Trophoblast cell (in vitro differentiated cells and primary cell): ENCODE measurements around the gene COPG1.

Source experiments
- DNase-seq, 2 donors: peaks; one replicate each; pipeline ENCODE4 v3.0.0-alpha.2; 2016
- H2AFZ ChIP-seq: 2 replicates; pipeline ENCODE4 v1.6.1; 2013; ENCODE audit warnings: low read length, moderate library complexity, mild to moderate bottlenecking; ENCODE audit not compliant: insufficient read depth, poor library complexity
- H2AK5ac ChIP-seq: 2 replicates; pipeline ENCODE4 v1.6.1; 2013; ENCODE audit warnings: mild to moderate bottlenecking, low read length
- H2BK120ac ChIP-seq: 2 replicates; pipeline ENCODE4 v1.6.1; 2013; ENCODE audit warnings: low read length, mild to moderate bottlenecking, moderate library complexity; ENCODE audit not compliant: insufficient read depth, poor library complexity
- H2BK12ac ChIP-seq: 2 replicates; pipeline ENCODE4 v1.6.1; 2013; ENCODE audit warnings: mild to moderate bottlenecking, low read length, moderate library complexity
- H2BK5ac ChIP-seq: 2 replicates; pipeline ENCODE4 v1.6.1; 2013; ENCODE audit warnings: low read length, low read depth, moderate library complexity, mild to moderate bottlenecking; ENCODE audit not compliant: poor library complexity
- H3K14ac ChIP-seq: 2 replicates; pipeline ENCODE4 v1.6.1; 2013; ENCODE audit warnings: mild to moderate bottlenecking, low read length
- H3K18ac ChIP-seq: 2 replicates; pipeline ENCODE4 v1.6.1; 2013; ENCODE audit warnings: mild to moderate bottlenecking, low read length
- H3K23ac ChIP-seq: 2 replicates; pipeline ENCODE4 v1.6.1; 2013; ENCODE audit warnings: low read length
- H3K27ac ChIP-seq: 2 replicates; pipeline ENCODE4 v1.5.1; 2013; ENCODE audit warnings: low read depth, mild to moderate bottlenecking, inconsistent platforms, low read length, moderate library complexity
- H3K27me3 ChIP-seq: 2 replicates; pipeline ENCODE4 v1.6.1; 2013; ENCODE audit warnings: inconsistent platforms, mild to moderate bottlenecking, low read length, moderate library complexity; ENCODE audit not compliant: insufficient read depth
- H3K36me3 ChIP-seq, 2 experiments: 1 replicate in 1 of 2; 2 replicates in 1 of 2; pipeline ENCODE4 v1.6.1; 2013; ENCODE audit warnings: low read length in 2 of 2, mild to moderate bottlenecking in 2 of 2, moderate library complexity in 1 of 2; ENCODE audit not compliant: insufficient read depth in 2 of 2, control insufficient read depth in 1 of 2
- H3K4ac ChIP-seq: 2 replicates; pipeline ENCODE4 v1.6.1; 2013; ENCODE audit warnings: low read depth, mild to moderate bottlenecking, low read length, moderate library complexity
- H3K4me1 ChIP-seq, 2 experiments: 1 replicate in 1 of 2; 2 replicates in 1 of 2; pipeline ENCODE4 v1.6.1; 2013; ENCODE audit warnings: low read length in 2 of 2, mild to moderate bottlenecking in 2 of 2, moderate library complexity in 1 of 2; ENCODE audit not compliant: insufficient read depth in 2 of 2, control insufficient read depth in 1 of 2
- H3K4me2 ChIP-seq: 2 replicates; pipeline ENCODE4 v1.6.1; 2013; ENCODE audit warnings: inconsistent platforms, mild to moderate bottlenecking, low read length, moderate library complexity
- H3K4me3 ChIP-seq: 2 replicates; pipeline ENCODE4 v1.5.1; 2013; ENCODE audit warnings: mild to moderate bottlenecking, low read depth, low read length, inconsistent platforms
- H3K79me1 ChIP-seq: one replicate; pipeline ENCODE4 v1.6.1; 2013; ENCODE audit warnings: low read length
- H3K79me2 ChIP-seq: 2 replicates; pipeline ENCODE4 v1.6.1; 2013; ENCODE audit warnings: low read length, mild to moderate bottlenecking; ENCODE audit not compliant: control insufficient read depth, insufficient read depth, poor library complexity
- H3K9ac ChIP-seq: 2 replicates; pipeline ENCODE4 v1.6.1; 2013; ENCODE audit warnings: mild to moderate bottlenecking, low read length
- H3K9me3 ChIP-seq: 2 replicates; pipeline ENCODE4 v1.6.1; 2013; ENCODE audit warnings: low read depth, mild to moderate bottlenecking, control low read depth, inconsistent platforms, low read length; ENCODE audit not compliant: insufficient read depth
- H4K12ac ChIP-seq: 2 replicates; pipeline ENCODE4 v1.6.1; 2013; ENCODE audit warnings: low read depth, mild to moderate bottlenecking, low read length, moderate library complexity
- H4K8ac ChIP-seq: 2 replicates; pipeline ENCODE4 v1.6.1; 2013; ENCODE audit warnings: low read depth, mild to moderate bottlenecking, low read length, moderate library complexity
- H4K91ac ChIP-seq: one replicate; pipeline ENCODE4 v1.6.1; 2013; ENCODE audit warnings: low read depth, mild to moderate bottlenecking, low read length, moderate library complexity
- WGBS: extraction: QIAGEN DNeasy Blood & Tissue Kit; methylation state at CpG from one replicate; pipeline ENCODE4 v1.1.7; 2013; ENCODE audit warnings: missing lambda C conversion rate; ENCODE audit not compliant: insufficient read length, insufficient coverage; ENCODE audit errors: extremely low coverage; 5-methylcytosine and 5-hydroxymethylcytosine counted together

The COPG1 gene

DNA sequence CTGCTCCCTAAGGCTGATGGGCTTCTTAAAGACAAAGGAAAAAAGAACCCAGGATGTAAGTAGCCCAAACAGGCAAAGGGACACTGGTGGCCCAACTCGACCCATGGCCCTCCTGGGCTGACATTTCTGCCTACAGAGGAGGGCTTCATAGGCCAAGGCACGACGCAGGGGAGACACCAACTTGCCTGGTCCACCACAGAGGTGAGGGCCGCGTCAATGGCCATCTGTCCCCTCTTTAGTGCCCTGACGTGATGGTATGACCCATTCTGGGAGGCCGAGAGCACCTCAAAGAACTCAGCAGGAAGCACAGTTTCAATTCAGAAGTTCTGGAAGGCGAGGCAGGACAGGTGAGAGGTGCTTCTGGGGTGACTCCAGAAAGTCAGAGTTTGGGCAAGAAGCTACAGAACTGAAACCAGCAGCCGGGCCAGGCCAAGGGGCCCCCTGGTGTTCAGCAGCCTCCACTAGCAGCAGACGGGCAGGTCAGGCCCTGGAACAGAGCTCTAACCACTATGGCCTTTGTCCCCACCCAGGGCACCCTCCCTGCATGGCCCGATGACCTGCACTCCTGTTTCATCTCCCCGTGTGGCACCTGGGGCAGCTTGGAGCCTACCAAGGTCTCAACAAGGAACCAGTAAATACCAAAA lies 74.4 kb downstream of the COPG1 start:
- Histone ChIP-seq H2AK5ac (no peak overlapping the region), H3K36me3 (peaks cover 2 to 9% of the 10 kb centered on the region in 2 experiments), H3K23ac (no peak overlapping the region), H3K14ac (no peak overlapping the region), H2BK5ac (no peak overlapping the region), H3K4me2 (no peak overlapping the region), H3K79me1 (no peaks in the 10 kb centered on the region), H3K4ac (no peak overlapping the region), H2AFZ (no peak overlapping the region), H3K79me2 (no peaks in the 10 kb centered on the region), H2BK12ac (no peak overlapping the region), H3K4me3 (no peak overlapping the region), H3K18ac (no peak overlapping the region), H2BK120ac (no peak overlapping the region), H3K9me3 (peaks cover 1% of the 10 kb centered on the region), H3K4me1 (peaks cover 0 to 3% of the 10 kb centered on the region in 2 experiments), H3K27ac (no peak overlapping the region), H4K91ac (no peak overlapping the region), H3K27me3 (no peaks in the 10 kb centered on the region), H4K8ac (no peak overlapping the region), H3K9ac (no peak overlapping the region), H4K12ac (no peak overlapping the region)
- WGBS = no CpG with 5 or more reads among the region's 12 CpGs
- DNase-seq = peak in 1 of 2 donors; percentile 22

- Histone ChIP-seq H3K4me1 (peaks cover 0 to 3% of the 10 kb centered on the region in 2 experiments), H3K27ac (no peak overlapping the region), H3K4ac (no peak overlapping the region), H3K79me2 (no peaks in the 10 kb centered on the region), H3K9me3 (peaks cover 1% of the 10 kb centered on the region), H2BK12ac (no peak overlapping the region), H3K36me3 (peaks cover 0 to 9% of the 10 kb centered on the region in 2 experiments), H4K12ac (no peak overlapping the region), H3K23ac (no peak overlapping the region), H2AK5ac (no peak overlapping the region), H3K79me1 (no peaks in the 10 kb centered on the region), H3K27me3 (no peaks in the 10 kb centered on the region), H3K4me2 (no peak overlapping the region), H2AFZ (no peak overlapping the region), H3K18ac (no peak overlapping the region), H2BK5ac (no peak overlapping the region), H4K8ac (no peak overlapping the region), H3K4me3 (no peak overlapping the region), H4K91ac (no peak overlapping the region), H2BK120ac (no peak overlapping the region), H3K14ac (no peak overlapping the region), H3K9ac (no peak overlapping the region)
- DNase-seq = no peak
- no CpG with 5 or more reads among the region's 12 CpGs for WGBS
Measured at GRCh38 chr3:129324855-129325254, 75.4 kb downstream of the COPG1 start.

GRCh38 chr3:129325383-129325782 lies 76.0 kb downstream of the COPG1 start:
- H3K18ac ChIP-seq = no peak overlapping the region
- no peak overlapping the region for H4K91ac ChIP-seq
- no peak overlapping the region for H3K23ac ChIP-seq
- H3K4me1 ChIP-seq = peaks cover 0 to 3% of the 10 kb centered on the region in 2 experiments
- WGBS = no CpG with 5 or more reads among the region's 3 CpGs
- peaks cover 1% of the 10 kb centered on the region for H3K9me3 ChIP-seq
- H3K4ac ChIP-seq = no peak overlapping the region
- H3K79me2 ChIP-seq = no peaks in the 10 kb centered on the region
- H3K79me1 ChIP-seq = no peaks in the 10 kb centered on the region
- H4K8ac ChIP-seq = no peak overlapping the region
- no peak overlapping the region for H2BK120ac ChIP-seq
- H2BK12ac ChIP-seq = no peak overlapping the region
- peaks cover 0 to 9% of the 10 kb centered on the region in 2 experiments for H3K36me3 ChIP-seq
- no peak overlapping the region for H3K4me3 ChIP-seq
- H4K12ac ChIP-seq = no peak overlapping the region
- H3K27ac ChIP-seq = no peak overlapping the region
- H3K27me3 ChIP-seq = no peaks in the 10 kb centered on the region
- H2AK5ac ChIP-seq = no peak overlapping the region
- no peak for DNase-seq
- H2BK5ac ChIP-seq = no peak overlapping the region
- no peak overlapping the region for H3K4me2 ChIP-seq
- no peak overlapping the region for H3K14ac ChIP-seq
- H2AFZ ChIP-seq = no peak overlapping the region
- H3K9ac ChIP-seq = no peak overlapping the region

- no CpG with 5 or more reads among the region's 12 CpGs for WGBS
- no peaks in the 10 kb centered on the region for H3K79me1 ChIP-seq
Measured at GRCh38 chr3:129326138-129326537, 76.7 kb downstream of the COPG1 start.

More at GRCh38 chr3:129326138-129326537, 76.7 kb downstream of the COPG1 start:
- H3K9me3 ChIP-seq = peaks cover 1% of the 10 kb centered on the region
- no peak overlapping the region for H3K14ac ChIP-seq
- no peak overlapping the region for H4K91ac ChIP-seq
- no peak overlapping the region for H3K4me2 ChIP-seq
- H2AK5ac ChIP-seq = no peak overlapping the region
- H3K27me3 ChIP-seq = no peaks in the 10 kb centered on the region
- H2BK5ac ChIP-seq = no peak overlapping the region
- no peak overlapping the region for H4K8ac ChIP-seq
- no peak overlapping the region for H4K12ac ChIP-seq
- peaks cover 0 to 3% of the 10 kb centered on the region in 2 experiments for H3K4me1 ChIP-seq
- DNase-seq = no peak
- no peak overlapping the region for H3K27ac ChIP-seq
- no peak overlapping the region for H3K18ac ChIP-seq
- no peak overlapping the region for H3K23ac ChIP-seq
- no peaks in the 10 kb centered on the region for H3K79me2 ChIP-seq
- no peak overlapping the region for H2AFZ ChIP-seq
- no peak overlapping the region for H3K9ac ChIP-seq
- no peak overlapping the region for H2BK12ac ChIP-seq
- no peak overlapping the region for H3K4ac ChIP-seq
- peaks cover 0 to 3% of the 10 kb centered on the region in 2 experiments for H3K36me3 ChIP-seq
- H2BK120ac ChIP-seq = no peak overlapping the region
- no peak overlapping the region for H3K4me3 ChIP-seq
